Endothelial cell of umbilical vein (primary cell): ENCODE results near the gene TMEM30B.

ENCODE experiments used
- EZH2 ChIP-seq: IDR thresholded peaks from 2 replicates; pipeline ENCODE4 v1.6.1; 2012; ENCODE audit warnings: borderline replicate concordance, low read depth, mild to moderate bottlenecking, moderate library complexity, low read length, inconsistent platforms; ENCODE audit not compliant: severe bottlenecking
- GATA2 ChIP-seq: IDR thresholded peaks from 2 replicates; pipeline ENCODE4 v1.7.0; 2011; ENCODE audit warnings: low read depth, mild to moderate bottlenecking, moderate library complexity, mixed read lengths, low read length; ENCODE audit not compliant: insufficient read length, insufficient read depth
- JUN ChIP-seq: IDR thresholded peaks from 2 replicates; pipeline ENCODE4 v1.6.1; 2011; ENCODE audit warnings: borderline replicate concordance, low read depth; ENCODE audit not compliant: insufficient read length, insufficient read depth
- MYC ChIP-seq: IDR thresholded peaks from one replicate; pipeline ENCODE4 v1.6.1; 2011; ENCODE audit warnings: mild to moderate bottlenecking, low read depth, low read length
- POLR2A ChIP-seq: IDR thresholded peaks from 2 replicates; pipeline ENCODE4 v1.6.1; 2012; ENCODE audit warnings: low read depth, mild to moderate bottlenecking, control low read depth, low read length
- POLR2AphosphoS5 ChIP-seq: IDR thresholded peaks from 2 replicates; pipeline ENCODE4 v1.6.1; 2012; ENCODE audit warnings: low read depth, mild to moderate bottlenecking, control low read depth, low read length, moderate library complexity; ENCODE audit not compliant: insufficient read depth
- TF ChIP-seq, protein P1 (sequence below), 2 donors: IDR thresholded peaks; 1 replicate in 1 of 2; 2 replicates in 1 of 2; pipeline ENCODE4 v1.5.1; 2011; ENCODE audit warnings: low read length in 2 of 2, mild to moderate bottlenecking in 2 of 2, moderate library complexity in 2 of 2, control low read depth in 1 of 2, inconsistent platforms in 1 of 2, low read depth in 1 of 2; ENCODE audit not compliant: insufficient read depth in 1 of 2; ENCODE audit errors: extremely low read depth in 1 of 2

- TF ChIP-seq EZH2 (no peak), POLR2AphosphoS5 (no peak), GATA2 (no peak), POLR2A (no peak), JUN (no peak), MYC (no peak)
- TF ChIP-seq, protein P1, sequence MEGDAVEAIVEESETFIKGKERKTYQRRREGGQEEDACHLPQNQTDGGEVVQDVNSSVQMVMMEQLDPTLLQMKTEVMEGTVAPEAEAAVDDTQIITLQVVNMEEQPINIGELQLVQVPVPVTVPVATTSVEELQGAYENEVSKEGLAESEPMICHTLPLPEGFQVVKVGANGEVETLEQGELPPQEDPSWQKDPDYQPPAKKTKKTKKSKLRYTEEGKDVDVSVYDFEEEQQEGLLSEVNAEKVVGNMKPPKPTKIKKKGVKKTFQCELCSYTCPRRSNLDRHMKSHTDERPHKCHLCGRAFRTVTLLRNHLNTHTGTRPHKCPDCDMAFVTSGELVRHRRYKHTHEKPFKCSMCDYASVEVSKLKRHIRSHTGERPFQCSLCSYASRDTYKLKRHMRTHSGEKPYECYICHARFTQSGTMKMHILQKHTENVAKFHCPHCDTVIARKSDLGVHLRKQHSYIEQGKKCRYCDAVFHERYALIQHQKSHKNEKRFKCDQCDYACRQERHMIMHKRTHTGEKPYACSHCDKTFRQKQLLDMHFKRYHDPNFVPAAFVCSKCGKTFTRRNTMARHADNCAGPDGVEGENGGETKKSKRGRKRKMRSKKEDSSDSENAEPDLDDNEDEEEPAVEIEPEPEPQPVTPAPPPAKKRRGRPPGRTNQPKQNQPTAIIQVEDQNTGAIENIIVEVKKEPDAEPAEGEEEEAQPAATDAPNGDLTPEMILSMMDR (IDR thresholded peaks at IDR 0.05; ENCODE audit: extremely low read depth in 1 of 2, insufficient read depth in 1 of 2, low read depth in 1 of 2, low read length in 2 of 2): no peak
These were observed 774 bp upstream of the TMEM30B start for GRCh38 chr14:61281948-61282275.
